ENCODE results near the gene KAT6B.

DNA sequence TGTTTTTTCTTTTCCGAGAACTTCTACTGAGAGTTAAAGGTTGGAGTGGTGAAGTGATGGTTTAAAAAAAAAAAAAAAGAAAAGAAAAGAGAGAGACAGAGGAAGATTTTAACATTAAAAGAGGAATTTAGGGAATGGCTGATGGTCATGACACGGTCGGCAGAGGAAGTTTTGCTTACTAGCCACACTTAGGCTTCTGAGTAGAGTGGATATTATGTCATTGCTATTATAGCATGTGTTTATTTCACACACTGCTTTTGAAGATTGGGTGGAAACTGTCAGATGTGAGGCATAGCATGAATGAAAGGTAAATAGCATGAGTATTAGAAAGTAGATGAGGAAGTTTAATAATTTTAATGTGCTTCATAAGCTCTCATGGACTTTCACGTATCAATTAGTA lies 2.5 kb downstream of the KAT6B start:
- TF ChIP-seq, protein P1, sequence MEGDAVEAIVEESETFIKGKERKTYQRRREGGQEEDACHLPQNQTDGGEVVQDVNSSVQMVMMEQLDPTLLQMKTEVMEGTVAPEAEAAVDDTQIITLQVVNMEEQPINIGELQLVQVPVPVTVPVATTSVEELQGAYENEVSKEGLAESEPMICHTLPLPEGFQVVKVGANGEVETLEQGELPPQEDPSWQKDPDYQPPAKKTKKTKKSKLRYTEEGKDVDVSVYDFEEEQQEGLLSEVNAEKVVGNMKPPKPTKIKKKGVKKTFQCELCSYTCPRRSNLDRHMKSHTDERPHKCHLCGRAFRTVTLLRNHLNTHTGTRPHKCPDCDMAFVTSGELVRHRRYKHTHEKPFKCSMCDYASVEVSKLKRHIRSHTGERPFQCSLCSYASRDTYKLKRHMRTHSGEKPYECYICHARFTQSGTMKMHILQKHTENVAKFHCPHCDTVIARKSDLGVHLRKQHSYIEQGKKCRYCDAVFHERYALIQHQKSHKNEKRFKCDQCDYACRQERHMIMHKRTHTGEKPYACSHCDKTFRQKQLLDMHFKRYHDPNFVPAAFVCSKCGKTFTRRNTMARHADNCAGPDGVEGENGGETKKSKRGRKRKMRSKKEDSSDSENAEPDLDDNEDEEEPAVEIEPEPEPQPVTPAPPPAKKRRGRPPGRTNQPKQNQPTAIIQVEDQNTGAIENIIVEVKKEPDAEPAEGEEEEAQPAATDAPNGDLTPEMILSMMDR (IDR thresholded peaks at IDR 0.05) = no peak
- no peak for TF ChIP-seq POLR2A (IDR thresholded peaks at IDR 0.05)
